Progenitor cell of endocrine pancreas (in vitro differentiated cells): Measurements from ENCODE around the gene ARPP19. TPM values are rescaled to one million over a fixed set of nuclear protein-coding genes. Genes with fewer than 3 reads are reported as not detected.
A peak's percentile ranks its signal among the peaks of the same experiment; 100 is the strongest.

Experiments used
- DNase-seq: peaks from one replicate; pipeline ENCODE4 v3.0.0; 2021; ENCODE audit warnings: low spot score; ENCODE audit not compliant: unreplicated experiment
- H3K27ac Mint-ChIP-seq: 2 replicates; pipeline ENCODE4 v1.8.0; 2021; ENCODE audit warnings: mild to moderate bottlenecking, moderate library complexity, mixed read lengths
- H3K27me3 Mint-ChIP-seq: 2 replicates; pipeline ENCODE4 v1.8.0; 2021; ENCODE audit warnings: mixed read lengths
- H3K36me3 Mint-ChIP-seq: 2 replicates; pipeline ENCODE4 v1.8.0; 2022; ENCODE audit warnings: mixed read lengths; ENCODE audit not compliant: insufficient read depth
- H3K4me1 Mint-ChIP-seq: 2 replicates; pipeline ENCODE4 v1.8.0; 2021; ENCODE audit warnings: low read depth, mixed read lengths
- H3K4me3 Mint-ChIP-seq: 2 replicates; pipeline ENCODE4 v1.8.0; 2021; ENCODE audit warnings: low read depth, mild to moderate bottlenecking, moderate library complexity, mixed read lengths
- H3K9me3 Mint-ChIP-seq: 2 replicates; pipeline ENCODE4 v1.8.0; 2021; ENCODE audit warnings: low read depth, mixed read lengths
- CTCF ChIP-seq: fragments of 200-600 bp; sonication (generic); IDR thresholded peaks from one replicate; pipeline ENCODE4 v1.5.0; 2021; ENCODE audit warnings: antibody characterized with exemption, mild to moderate bottlenecking; ENCODE audit not compliant: unreplicated experiment
- long read RNA-seq: library from polyadenylated mRNA; unstranded; transcript quantifications from one replicate; pipeline ENCODE4 v2.0.0, GENCODE V29; 2020
- total RNA-seq: library from RNA; stranded (reverse); gene quantifications from 2 replicates; pipeline ENCODE4 v1.2.1, GENCODE V29; 2021

The ARPP19 gene
- 186 and 193 TPM in 2 replicates for total RNA-seq
- long read RNA-seq, full-length matches to known transcripts, result 47 of 55 reads
- long read RNA-seq, partial matches to known transcripts, result 1 of 55 reads
- long read RNA-seq, other reads (novel, unspliced or antisense), result 7 of 55 reads

GRCh38 chr15:52568601-52569585 lies at the start of gene ARPP19:
TSS of gene ARPP19 (minus strand) at chr15:52569030. CDS start at chr15:52568892, 138 bp downstream.
- peak within 1 kb of the TSS; percentile 92 for H3K4me3 Mint-ChIP-seq
- no peak for TF ChIP-seq CTCF
- H3K27ac Mint-ChIP-seq, result peak within 1 kb of the TSS; percentile 100
- no peaks in the 10 kb centered on the region for H3K9me3 Mint-ChIP-seq
- no peaks in the 10 kb centered on the region for H3K27me3 Mint-ChIP-seq
- peaks cover 2% of the 10 kb centered on the region for H3K36me3 Mint-ChIP-seq
- DNase-seq, result peak; percentile 81
- peaks cover 23% of the 10 kb centered on the region for H3K4me1 Mint-ChIP-seq

GRCh38 chr15:52617026-52617425 lies 48.2 kb upstream of the ARPP19 start:
- Mint-ChIP-seq H3K27me3 (no peaks in the 10 kb centered on the region), H3K27ac (no peak overlapping the region), H3K9me3 (no peaks in the 10 kb centered on the region), H3K36me3 (peaks cover 11% of the 10 kb centered on the region), H3K4me3 (no peak overlapping the region), H3K4me1 (no peaks in the 10 kb centered on the region)
- TF ChIP-seq CTCF, result no peak
- DNase-seq, result no peak

DNA sequence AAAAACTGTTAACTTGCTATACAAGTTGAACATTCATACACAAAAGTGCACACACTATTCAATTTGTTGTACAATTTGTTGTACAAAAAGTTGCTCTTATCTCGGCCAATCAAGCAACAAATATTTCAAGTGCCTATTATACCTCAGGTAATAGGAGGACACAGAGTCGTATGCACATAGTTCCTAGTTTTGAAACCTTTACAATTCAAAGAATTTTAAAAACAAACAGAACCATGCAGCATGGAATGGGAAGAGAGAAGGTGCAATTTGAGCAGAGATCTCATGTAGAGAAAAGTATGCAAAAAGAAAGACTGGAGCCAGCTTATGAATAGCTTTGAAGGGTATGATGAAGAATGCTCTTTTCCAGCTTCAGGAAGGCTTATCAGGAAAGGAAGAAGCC lies 46.5 kb upstream of the ARPP19 start:
- Mint-ChIP-seq H3K9me3 (no peaks in the 10 kb centered on the region), H3K4me1 (no peaks in the 10 kb centered on the region), H3K27ac (no peak overlapping the region), H3K36me3 (peaks cover 17% of the 10 kb centered on the region), H3K4me3 (no peak overlapping the region), H3K27me3 (no peaks in the 10 kb centered on the region)
- no peak for TF ChIP-seq CTCF
- DNase-seq, result no peak

DNA sequence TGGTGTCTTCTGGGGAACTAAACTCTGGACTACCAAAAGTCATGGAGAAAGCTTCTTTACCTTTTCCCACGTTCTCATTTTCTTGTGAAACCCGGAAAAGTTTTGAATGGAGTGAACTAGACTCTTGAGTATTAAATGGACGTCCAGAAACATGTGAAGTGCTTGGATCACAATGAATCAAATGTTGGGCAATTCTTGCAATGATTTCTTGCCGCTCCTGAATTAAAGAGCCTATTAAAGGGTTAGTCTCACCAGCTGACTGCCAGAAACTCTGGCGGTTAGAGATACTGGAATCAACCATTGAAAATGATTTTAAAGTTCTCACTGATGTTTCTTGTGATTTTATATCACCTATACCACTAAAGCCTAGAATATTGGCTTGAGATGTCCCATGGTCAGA lies 40.8 kb upstream of the ARPP19 start:
- no peak for TF ChIP-seq CTCF
- DNase-seq, result no peak
- H3K4me3 Mint-ChIP-seq, result no peak overlapping the region
- no peaks in the 10 kb centered on the region for H3K4me1 Mint-ChIP-seq
- H3K36me3 Mint-ChIP-seq, result peaks cover 22% of the 10 kb centered on the region
- no peaks in the 10 kb centered on the region for H3K9me3 Mint-ChIP-seq
- no peaks in the 10 kb centered on the region for H3K27me3 Mint-ChIP-seq
- H3K27ac Mint-ChIP-seq, result no peak overlapping the region

GRCh38 chr15:52584414-52584813 lies 15.6 kb upstream of the ARPP19 start:
- DNase-seq, result no peak
- TF ChIP-seq CTCF, result no peak

More at GRCh38 chr15:52584414-52584813, 15.6 kb upstream of the ARPP19 start:
- peaks cover 13% of the 10 kb centered on the region for H3K36me3 Mint-ChIP-seq
- no peaks in the 10 kb centered on the region for H3K9me3 Mint-ChIP-seq
- H3K4me3 Mint-ChIP-seq, result no peak overlapping the region
- H3K27ac Mint-ChIP-seq, result no peak overlapping the region
- H3K4me1 Mint-ChIP-seq, result no peaks in the 10 kb centered on the region
- no peaks in the 10 kb centered on the region for H3K27me3 Mint-ChIP-seq
